ENCODE measurements around the gene PLA2G2C. TPM values are rescaled to one million over a fixed set of nuclear protein-coding genes. Genes with fewer than 3 reads are reported as not detected.

Gene PLA2G2C
- total RNA-seq, 1 experiment from 2014 or later = not detected

DNA sequence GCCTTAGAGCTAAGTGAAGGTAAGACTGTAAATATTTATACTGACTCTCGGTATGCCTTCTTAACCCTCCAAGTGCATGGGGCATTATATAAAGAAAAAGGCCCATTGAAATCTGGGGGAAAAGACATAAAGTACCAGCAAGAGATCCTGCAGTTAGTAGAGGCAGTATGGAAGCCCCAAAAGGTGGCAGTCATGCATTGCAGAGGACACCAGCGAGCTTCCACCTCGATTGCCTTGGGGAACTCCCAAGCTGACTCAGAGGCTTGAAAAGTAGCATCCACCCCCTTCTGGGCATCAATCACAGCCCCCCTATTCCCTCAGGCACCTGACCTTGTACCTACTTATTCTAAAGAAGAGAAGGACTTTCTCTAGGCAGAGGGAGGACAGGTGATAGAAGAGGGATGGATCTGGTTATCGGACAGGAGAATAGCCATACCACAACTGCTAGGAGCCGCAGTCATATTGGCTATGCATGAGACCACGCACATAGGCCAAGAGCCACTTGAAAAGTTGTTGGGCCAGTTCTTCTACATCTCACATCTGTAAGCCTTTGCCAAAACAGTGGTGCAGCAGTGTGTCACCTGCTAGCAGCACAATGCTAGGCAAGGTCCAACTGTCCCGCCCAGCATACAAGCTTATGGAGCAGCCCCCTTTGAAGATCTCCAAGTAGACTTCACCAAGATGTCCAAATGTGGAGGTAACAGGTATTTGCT is 27.8 kb downstream of the PLA2G2C start (continued):
- TF ChIP-seq, protein P1, sequence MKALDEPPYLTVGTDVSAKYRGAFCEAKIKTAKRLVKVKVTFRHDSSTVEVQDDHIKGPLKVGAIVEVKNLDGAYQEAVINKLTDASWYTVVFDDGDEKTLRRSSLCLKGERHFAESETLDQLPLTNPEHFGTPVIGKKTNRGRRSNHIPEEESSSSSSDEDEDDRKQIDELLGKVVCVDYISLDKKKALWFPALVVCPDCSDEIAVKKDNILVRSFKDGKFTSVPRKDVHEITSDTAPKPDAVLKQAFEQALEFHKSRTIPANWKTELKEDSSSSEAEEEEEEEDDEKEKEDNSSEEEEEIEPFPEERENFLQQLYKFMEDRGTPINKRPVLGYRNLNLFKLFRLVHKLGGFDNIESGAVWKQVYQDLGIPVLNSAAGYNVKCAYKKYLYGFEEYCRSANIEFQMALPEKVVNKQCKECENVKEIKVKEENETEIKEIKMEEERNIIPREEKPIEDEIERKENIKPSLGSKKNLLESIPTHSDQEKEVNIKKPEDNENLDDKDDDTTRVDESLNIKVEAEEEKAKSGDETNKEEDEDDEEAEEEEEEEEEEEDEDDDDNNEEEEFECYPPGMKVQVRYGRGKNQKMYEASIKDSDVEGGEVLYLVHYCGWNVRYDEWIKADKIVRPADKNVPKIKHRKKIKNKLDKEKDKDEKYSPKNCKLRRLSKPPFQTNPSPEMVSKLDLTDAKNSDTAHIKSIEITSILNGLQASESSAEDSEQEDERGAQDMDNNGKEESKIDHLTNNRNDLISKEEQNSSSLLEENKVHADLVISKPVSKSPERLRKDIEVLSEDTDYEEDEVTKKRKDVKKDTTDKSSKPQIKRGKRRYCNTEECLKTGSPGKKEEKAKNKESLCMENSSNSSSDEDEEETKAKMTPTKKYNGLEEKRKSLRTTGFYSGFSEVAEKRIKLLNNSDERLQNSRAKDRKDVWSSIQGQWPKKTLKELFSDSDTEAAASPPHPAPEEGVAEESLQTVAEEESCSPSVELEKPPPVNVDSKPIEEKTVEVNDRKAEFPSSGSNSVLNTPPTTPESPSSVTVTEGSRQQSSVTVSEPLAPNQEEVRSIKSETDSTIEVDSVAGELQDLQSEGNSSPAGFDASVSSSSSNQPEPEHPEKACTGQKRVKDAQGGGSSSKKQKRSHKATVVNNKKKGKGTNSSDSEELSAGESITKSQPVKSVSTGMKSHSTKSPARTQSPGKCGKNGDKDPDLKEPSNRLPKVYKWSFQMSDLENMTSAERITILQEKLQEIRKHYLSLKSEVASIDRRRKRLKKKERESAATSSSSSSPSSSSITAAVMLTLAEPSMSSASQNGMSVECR (CRISPR knock-in tag; IDR thresholded peaks at IDR 0.05; ENCODE audit: borderline replicate concordance) = no peak
- TF ChIP-seq ZBTB21 (CRISPR knock-in tag; IDR thresholded peaks at IDR 0.05; ENCODE audit: borderline replicate concordance) (no peak), ZNF138 (CRISPR knock-in tag; conservative IDR thresholded peaks at IDR 0.05) (no peak), MYBL2 (CRISPR knock-in tag; IDR thresholded peaks at IDR 0.05) (no peak), ZNF671 (CRISPR knock-in tag; IDR thresholded peaks at IDR 0.05) (no peak), TP53 (CRISPR knock-in tag; IDR thresholded peaks at IDR 0.05) (no peak), NR3C1 (CRISPR knock-in tag; conservative IDR thresholded peaks at IDR 0.05; ENCODE audit: low read depth) (no peak), ZNF396 (CRISPR knock-in tag; IDR thresholded peaks at IDR 0.05; ENCODE audit: borderline replicate concordance) (no peak), MXD4 (CRISPR knock-in tag; IDR thresholded peaks at IDR 0.05; ENCODE audit: borderline replicate concordance) (no peak), OVOL2 (CRISPR knock-in tag; IDR thresholded peaks at IDR 0.05; ENCODE audit: borderline replicate concordance) (no peak), FOXJ3 (CRISPR knock-in tag; IDR thresholded peaks at IDR 0.05; ENCODE audit: borderline replicate concordance) (no peak)
- TF ChIP-seq, protein P2, sequence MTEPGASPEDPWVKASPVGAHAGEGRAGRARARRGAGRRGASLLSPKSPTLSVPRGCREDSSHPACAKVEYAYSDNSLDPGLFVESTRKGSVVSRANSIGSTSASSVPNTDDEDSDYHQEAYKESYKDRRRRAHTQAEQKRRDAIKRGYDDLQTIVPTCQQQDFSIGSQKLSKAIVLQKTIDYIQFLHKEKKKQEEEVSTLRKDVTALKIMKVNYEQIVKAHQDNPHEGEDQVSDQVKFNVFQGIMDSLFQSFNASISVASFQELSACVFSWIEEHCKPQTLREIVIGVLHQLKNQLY (CRISPR knock-in tag; IDR thresholded peaks at IDR 0.05) = no peak

DNA sequence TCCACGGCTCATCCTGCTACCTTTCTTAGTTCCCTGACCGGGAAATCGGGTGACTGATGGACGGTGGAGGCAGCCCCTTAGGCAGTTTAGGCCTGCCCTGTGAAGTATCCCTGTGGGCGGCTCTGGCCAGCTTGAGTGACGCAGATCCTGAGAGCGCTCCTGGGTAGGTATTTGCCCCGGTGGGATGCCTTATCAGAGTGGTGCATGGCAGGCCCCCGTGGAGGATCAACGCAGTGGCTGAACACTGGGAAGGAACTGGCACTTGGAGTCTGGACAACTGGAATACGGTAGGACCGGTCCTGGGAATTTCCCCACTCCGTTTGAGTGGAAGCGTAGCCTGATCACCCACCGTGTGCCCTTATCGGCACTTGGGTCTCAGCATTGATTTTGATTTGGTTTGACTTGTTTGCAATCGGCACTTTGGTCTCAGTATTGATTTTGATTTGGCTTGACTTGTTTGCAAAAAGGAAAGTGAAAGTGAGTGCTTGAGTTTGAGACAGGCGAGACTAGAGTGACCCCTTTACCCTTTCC is 32.0 kb downstream of the PLA2G2C start:
- Mint-ChIP-seq H3K27ac (no peak overlapping the region), H3K27me3 (ENCODE audit: low read depth) (peaks cover 3% of the 10 kb centered on the region), H3K4me1 (peaks cover 27% of the 10 kb centered on the region), H3K36me3 (peaks cover 6% of the 10 kb centered on the region), H3K9me3 (peaks cover 16% of the 10 kb centered on the region), H3K4me3 (no peak overlapping the region)
- DNase-seq (ENCODE audit: low spot score) (no peak), ATAC-seq (no peak)
- POLR2A ChIA-PET = no interaction called here
- CTCF ChIA-PET = interaction anchor here (1.3 to 4.1 kb wide), 3 partner anchors 11 to 235 kb away, joined by 3 to 52 read pairs (median 33); partner anchors contain the start of gene PLA2G2E
- TF ChIP-seq, protein P3, sequence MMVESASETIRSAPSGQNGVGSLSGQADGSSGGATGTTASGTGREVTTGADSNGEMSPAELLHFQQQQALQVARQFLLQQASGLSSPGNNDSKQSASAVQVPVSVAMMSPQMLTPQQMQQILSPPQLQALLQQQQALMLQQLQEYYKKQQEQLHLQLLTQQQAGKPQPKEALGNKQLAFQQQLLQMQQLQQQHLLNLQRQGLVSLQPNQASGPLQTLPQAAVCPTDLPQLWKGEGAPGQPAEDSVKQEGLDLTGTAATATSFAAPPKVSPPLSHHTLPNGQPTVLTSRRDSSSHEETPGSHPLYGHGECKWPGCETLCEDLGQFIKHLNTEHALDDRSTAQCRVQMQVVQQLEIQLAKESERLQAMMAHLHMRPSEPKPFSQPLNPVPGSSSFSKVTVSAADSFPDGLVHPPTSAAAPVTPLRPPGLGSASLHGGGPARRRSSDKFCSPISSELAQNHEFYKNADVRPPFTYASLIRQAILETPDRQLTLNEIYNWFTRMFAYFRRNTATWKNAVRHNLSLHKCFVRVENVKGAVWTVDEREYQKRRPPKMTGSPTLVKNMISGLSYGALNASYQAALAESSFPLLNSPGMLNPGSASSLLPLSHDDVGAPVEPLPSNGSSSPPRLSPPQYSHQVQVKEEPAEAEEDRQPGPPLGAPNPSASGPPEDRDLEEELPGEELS (CRISPR knock-in tag; IDR thresholded peaks at IDR 0.05) = no peak
- TF ChIP-seq TCF7 (CRISPR knock-in tag; IDR thresholded peaks at IDR 0.05; ENCODE audit: low read depth) (no peak), ZNF263 (CRISPR knock-in tag; IDR thresholded peaks at IDR 0.05; ENCODE audit: low read depth) (no peak), ETV6 (CRISPR knock-in tag; IDR thresholded peaks at IDR 0.05) (no peak), TEAD1 (CRISPR knock-in tag; IDR thresholded peaks at IDR 0.05) (no peak), PRRX2 (CRISPR knock-in tag; IDR thresholded peaks at IDR 0.05) (no peak), JAZF1 (CRISPR knock-in tag; IDR thresholded peaks at IDR 0.05) (no peak), TP53 (CRISPR knock-in tag; IDR thresholded peaks at IDR 0.05) (no peak), GTF2I (CRISPR knock-in tag; conservative IDR thresholded peaks at IDR 0.05) (no peak), NR2C2 (CRISPR knock-in tag; IDR thresholded peaks at IDR 0.05) (no peak), ATF1 (CRISPR knock-in tag; IDR thresholded peaks at IDR 0.05) (no peak), ZNF232 (CRISPR knock-in tag; IDR thresholded peaks at IDR 0.05) (no peak)
- TF ChIP-seq, protein P4, sequence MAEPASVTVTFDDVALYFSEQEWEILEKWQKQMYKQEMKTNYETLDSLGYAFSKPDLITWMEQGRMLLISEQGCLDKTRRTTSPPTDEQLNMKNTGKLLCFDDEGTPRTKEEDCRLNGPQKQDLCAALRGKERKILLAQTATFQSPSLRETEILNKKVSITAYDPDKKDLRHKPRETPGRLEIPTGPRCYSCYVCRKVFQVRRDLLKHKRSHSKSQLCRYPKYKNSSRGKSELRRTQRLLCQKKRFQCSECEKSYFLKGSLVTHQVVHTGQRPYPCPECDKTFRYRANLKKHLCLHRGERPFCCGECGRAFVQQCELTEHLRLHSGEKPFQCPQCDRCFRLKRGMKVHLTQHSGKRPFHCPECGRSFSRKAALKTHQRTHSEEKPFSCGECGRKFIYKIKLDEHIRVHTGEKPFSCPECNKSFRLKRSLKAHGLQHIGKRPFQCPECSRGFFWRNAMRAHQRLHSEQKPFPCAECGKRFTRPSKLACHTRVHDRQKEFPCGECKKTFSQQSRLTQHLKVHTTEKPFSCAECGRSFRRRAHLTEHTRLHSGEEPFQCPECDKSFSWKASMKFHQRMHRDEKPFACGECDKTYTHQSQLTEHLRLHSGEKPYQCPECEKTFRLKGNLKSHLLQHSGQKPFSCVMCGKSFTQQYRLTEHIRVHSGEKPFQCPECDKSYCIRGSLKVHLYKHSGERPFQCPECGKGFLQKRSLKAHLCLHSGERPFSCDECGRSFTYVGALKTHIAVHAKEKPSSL (CRISPR knock-in tag; conservative IDR thresholded peaks at IDR 0.05) = no peak
- TF ChIP-seq, protein P5, sequence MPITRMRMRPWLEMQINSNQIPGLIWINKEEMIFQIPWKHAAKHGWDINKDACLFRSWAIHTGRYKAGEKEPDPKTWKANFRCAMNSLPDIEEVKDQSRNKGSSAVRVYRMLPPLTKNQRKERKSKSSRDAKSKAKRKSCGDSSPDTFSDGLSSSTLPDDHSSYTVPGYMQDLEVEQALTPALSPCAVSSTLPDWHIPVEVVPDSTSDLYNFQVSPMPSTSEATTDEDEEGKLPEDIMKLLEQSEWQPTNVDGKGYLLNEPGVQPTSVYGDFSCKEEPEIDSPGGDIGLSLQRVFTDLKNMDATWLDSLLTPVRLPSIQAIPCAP (CRISPR knock-in tag; IDR thresholded peaks at IDR 0.05) = no peak
- TF ChIP-seq, protein P6, sequence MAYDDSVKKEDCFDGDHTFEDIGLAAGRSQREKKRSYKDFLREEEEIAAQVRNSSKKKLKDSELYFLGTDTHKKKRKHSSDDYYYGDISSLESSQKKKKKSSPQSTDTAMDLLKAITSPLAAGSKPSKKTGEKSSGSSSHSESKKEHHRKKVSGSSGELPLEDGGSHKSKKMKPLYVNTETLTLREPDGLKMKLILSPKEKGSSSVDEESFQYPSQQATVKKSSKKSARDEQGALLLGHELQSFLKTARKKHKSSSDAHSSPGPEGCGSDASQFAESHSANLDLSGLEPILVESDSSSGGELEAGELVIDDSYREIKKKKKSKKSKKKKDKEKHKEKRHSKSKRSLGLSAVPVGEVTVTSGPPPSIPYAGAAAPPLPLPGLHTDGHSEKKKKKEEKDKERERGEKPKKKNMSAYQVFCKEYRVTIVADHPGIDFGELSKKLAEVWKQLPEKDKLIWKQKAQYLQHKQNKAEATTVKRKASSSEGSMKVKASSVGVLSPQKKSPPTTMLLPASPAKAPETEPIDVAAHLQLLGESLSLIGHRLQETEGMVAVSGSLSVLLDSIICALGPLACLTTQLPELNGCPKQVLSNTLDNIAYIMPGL (CRISPR knock-in tag; IDR thresholded peaks at IDR 0.05) = no peak

All from WTC11 (cell line).